T47D (cell line): ENCODE results near the gene ICOS.

Source experiments
- DNase-seq, 2 experiments: peaks; one replicate each; pipeline versions ENCODE4 v3.0.0 to v3.0.0-alpha.2; 2011 to 2012; ENCODE audit warnings: low read depth in 1 of 2, low spot score in 1 of 2
- JUND ChIP-seq: IDR thresholded peaks from 2 replicates; pipeline ENCODE4 v1.6.1; 2012; ENCODE audit warnings: low read depth
- in situ Hi-C: cut with HindIII; loops from 2 replicates; pipeline ENCODE4 v1.10.0; 2016; ENCODE audit warnings: low sequenced_read_pairs, low pct_unique_long_range_greater_than_20kb

The ICOS gene, protein sequence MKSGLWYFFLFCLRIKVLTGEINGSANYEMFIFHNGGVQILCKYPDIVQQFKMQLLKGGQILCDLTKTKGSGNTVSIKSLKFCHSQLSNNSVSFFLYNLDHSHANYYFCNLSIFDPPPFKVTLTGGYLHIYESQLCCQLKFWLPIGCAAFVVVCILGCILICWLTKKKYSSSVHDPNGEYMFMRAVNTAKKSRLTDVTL

DNA sequence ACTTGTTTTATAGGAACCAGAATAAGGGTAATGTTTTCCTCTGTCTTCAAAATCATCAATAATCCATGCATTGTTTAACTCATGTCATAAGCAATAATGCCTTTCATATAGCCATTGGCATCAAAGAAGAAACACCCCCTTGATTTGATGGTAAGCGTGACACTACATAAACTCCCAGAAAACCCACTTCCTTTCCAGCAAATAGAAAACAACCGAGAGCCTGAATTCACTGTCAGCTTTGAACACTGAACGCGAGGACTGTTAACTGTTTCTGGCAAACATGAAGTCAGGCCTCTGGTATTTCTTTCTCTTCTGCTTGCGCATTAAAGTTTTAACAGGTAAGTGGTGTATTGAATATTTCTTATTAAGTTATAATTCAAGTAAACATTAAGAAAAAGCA lies at the start of gene ICOS:
Gene ICOS (plus strand): TSS at position 229 of the 400 bp plus-strand sequence. CDS start 52 bp downstream, at position 281.
- in situ Hi-C loops, result no loop called here
- DNase-seq, result no peak
- no peak for TF ChIP-seq JUND

GRCh38 chr2:203887677-203888076 lies 48.9 kb upstream of the ICOS start:
- no peak for TF ChIP-seq JUND
- in situ Hi-C loops, result no loop called here
- no peak for DNase-seq

DNA sequence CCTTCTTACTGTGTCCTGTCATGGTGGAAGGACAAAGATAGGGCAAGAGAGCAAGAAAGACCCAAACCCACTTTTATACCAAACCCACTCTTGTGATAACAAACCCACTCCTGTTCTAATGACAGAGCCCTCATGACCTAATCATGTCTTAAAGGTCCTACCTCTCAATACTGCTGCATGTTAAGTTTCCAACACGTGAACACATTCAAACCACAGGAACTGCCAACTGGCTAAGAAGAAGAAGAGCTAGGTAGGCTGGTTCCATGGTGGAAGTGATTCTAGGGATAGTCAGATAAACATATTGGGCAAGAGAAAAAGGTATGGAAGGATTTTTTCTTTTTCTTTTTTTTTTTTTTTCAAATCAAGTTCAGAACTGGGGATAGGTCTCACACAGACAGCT lies 47.0 kb upstream of the ICOS start:
- in situ Hi-C loops, result no loop called here

DNA sequence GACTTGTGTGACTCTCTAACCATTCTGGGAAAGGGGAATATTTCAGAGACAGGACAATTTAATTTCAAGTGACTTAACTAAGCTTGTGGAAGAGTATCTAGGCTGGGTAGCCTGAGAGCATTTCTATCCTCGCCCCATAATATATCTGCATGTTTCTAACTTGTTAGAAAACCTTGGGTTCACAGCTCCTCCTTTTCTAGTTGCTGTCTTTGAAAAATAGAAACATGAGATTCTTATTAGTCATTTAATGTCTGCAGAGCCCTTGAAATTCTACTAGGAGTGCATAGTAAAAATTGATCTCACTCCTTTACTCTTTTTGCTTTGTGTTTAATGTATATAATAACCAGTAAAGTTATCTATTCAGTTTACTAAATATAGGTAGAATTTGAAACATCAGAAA lies 46.6 kb upstream of the ICOS start:
- no peak for DNase-seq
- no peak for TF ChIP-seq JUND
- in situ Hi-C loops, result no loop called here

More for the DNA sequence above, 47.0 kb upstream of the ICOS start:
- DNase-seq, result no peak
- no peak for TF ChIP-seq JUND

DNA sequence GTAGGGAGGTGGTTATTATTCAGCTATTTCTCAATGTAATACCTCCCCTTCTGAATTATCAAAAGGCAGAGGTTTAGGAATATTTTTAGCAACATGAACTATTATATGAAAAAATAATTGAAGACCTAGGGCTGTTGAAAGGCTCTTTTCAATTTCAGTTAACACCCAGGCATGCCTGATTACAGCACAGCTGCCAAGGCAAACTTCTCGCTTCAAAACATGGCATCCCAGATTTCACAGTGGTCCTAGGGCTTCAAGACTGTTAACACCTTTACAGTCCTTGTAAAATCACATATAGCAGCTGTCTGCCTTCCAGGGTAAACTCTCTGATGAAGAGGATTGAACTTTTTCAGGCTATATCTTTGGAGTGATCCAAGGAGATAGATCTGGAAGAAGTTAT lies 45.8 kb upstream of the ICOS start:
- no peak for TF ChIP-seq JUND
- DNase-seq, result no peak
- in situ Hi-C loops, result no loop called here

DNA sequence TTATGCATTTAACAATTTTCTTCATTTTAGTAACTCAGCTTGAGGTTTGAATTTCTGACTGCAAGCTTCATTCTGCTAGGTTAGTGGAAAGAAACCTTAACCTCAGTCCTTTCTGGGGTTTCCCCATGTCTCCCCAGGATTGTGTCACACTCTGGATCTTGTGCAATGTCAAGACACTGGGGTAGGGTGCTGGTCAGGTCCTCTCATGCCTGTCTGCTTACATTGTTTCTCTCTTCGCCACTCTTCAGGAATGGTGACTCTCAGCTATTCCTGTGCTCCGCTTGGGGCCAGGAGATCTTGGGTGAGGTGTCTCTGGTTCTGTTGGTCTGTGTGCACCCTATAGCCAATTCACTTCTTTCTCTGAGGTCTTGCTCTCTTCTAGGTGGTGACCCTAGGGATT lies 45.1 kb upstream of the ICOS start:
- DNase-seq, result no peak
- in situ Hi-C loops, result no loop called here
- TF ChIP-seq JUND, result no peak

GRCh38 chr2:203892207-203892606 lies 44.4 kb upstream of the ICOS start:
- DNase-seq, result no peak
- no peak for TF ChIP-seq JUND
- in situ Hi-C loops, result no loop called here

GRCh38 chr2:203893401-203893800 lies 43.2 kb upstream of the ICOS start:
- no peak for DNase-seq
- no peak for TF ChIP-seq JUND
- in situ Hi-C loops, result no loop called here

- DNase-seq, result no peak
- in situ Hi-C loops, result no loop called here
- no peak for TF ChIP-seq JUND
Observed at GRCh38 chr2:203893840-203894239, 42.7 kb upstream of the ICOS start.

DNA sequence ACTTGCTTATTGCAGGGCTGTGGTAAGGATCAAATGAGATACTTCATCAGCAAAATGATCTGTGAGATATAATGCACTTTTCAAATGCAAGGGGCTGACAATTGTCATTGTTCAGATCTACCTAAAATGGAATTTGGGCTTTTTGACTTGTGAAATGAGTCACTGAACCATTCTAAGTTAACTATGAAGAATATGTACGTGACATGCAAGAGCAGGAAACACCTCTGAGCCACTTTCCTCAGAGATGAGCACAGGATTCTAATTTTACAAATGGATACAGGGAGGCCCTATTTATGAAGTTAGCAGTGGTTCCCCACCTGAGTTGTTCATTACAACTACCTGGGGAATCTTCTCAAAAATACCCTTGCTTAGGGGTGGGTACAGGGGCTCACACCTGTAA lies 42.3 kb upstream of the ICOS start:
- no peak for DNase-seq
- in situ Hi-C loops, result no loop called here
- TF ChIP-seq JUND, result no peak

- in situ Hi-C loops, result no loop called here
Observed at GRCh38 chr2:203897544-203897943, 39.0 kb upstream of the ICOS start.

DNA sequence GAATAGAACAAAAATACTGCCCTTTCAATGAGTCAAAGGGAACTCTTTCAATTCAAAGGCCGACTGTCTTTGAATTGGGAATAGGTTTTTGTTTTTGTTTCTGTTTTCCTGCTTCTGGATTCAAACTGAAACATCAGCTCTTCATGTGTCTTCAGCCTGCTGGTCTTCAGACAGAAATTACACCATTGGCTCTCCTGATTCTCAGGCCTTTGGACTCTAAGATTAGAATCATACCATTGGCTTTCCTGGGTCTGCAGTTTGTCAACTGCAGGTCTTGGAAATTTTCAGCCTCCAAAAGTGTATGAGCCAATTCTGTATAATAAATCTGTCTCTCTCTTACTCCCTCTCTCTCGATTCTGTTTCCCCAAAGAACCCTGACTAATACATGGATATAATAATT lies 37.9 kb upstream of the ICOS start:
- no peak for DNase-seq
- no peak for TF ChIP-seq JUND
- in situ Hi-C loops, result no loop called here

More at GRCh38 chr2:203897544-203897943, 39.0 kb upstream of the ICOS start:
- DNase-seq, result no peak
- no peak for TF ChIP-seq JUND

DNA sequence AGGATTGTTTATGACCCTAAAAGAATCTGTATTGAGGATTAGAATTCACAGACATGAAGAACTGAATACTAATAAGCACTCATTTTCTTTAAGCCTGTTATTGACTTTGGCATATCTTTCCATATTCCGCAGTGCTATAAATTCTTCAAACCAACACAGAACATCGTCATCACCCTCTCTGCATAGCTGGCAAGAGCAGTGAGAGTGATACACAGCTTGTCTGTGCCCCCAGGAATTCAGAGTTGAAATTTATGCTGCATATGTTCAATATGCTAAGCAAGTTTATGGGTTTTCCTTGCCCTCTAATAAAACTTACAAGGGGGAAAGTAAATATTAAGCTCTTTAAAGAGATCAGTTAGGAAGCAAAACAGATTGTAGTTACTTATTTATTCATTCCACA lies 36.3 kb upstream of the ICOS start:
- no peak for DNase-seq
- in situ Hi-C loops, result no loop called here
- no peak for TF ChIP-seq JUND

GRCh38 chr2:203904022-203904421 lies 32.5 kb upstream of the ICOS start:
- in situ Hi-C loops, result no loop called here
- TF ChIP-seq JUND, result no peak
- no peak for DNase-seq
